ENCODE measurements around the gene CAMKMT. TPM values are rescaled to one million over a fixed set of nuclear protein-coding genes. Genes with fewer than 3 reads are reported as not detected.

Gene CAMKMT
- total and polyA plus RNA-seq, 2 experiments from 2014 or later: 26.5 to 29.5 TPM

DNA sequence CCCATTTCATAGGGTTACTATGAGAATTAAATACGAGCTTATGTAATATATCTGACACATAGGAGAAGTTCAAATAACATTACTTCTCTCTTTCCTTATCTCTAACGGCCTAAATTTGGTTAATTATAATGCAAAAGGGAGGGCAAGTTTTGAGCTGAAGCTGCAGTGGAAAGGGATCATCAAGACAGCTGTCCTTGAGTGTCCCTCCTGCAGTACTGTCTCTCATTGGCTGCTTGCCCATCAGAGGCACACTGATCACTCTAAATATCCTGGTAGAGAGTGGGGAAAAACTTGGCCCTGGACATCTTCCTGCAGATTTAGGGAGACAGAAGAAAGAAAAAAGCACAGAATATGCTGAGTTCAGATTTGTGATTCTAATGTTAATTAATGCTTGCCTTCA lies 186.0 kb downstream of the CAMKMT start:
- Histone ChIP-seq H3K27ac (ENCODE audit: low read depth) (no peak overlapping the region), H4K20me1 (replicated peaks; ENCODE audit: insufficient read depth) (no peaks in the 10 kb centered on the region), H3K36me3 (ENCODE audit: insufficient read depth) (no peaks in the 10 kb centered on the region), H3K27me3 (ENCODE audit: insufficient read depth) (no peaks in the 10 kb centered on the region), H3K79me2 (replicated peaks; ENCODE audit: insufficient read depth) (no peaks in the 10 kb centered on the region), H3K4me2 (peak overlapping the region; percentile 53), H3K4me3 (no peak overlapping the region), H3K4me1 (ENCODE audit: insufficient read depth) (peaks cover 64% of the 10 kb centered on the region), H2AFZ (no peak overlapping the region), H3K9me2 (ENCODE audit: insufficient read depth) (no peaks in the 10 kb centered on the region), H3F3A (replicated peaks; ENCODE audit: low read depth) (0 out of 2 replicates have a peak, but pooled peaks cover 2% of the 10 kb centered on the region)
- H3K9me3 Mint-ChIP-seq: no peaks in the 10 kb centered on the region
- TF ChIP-seq, protein P1, sequence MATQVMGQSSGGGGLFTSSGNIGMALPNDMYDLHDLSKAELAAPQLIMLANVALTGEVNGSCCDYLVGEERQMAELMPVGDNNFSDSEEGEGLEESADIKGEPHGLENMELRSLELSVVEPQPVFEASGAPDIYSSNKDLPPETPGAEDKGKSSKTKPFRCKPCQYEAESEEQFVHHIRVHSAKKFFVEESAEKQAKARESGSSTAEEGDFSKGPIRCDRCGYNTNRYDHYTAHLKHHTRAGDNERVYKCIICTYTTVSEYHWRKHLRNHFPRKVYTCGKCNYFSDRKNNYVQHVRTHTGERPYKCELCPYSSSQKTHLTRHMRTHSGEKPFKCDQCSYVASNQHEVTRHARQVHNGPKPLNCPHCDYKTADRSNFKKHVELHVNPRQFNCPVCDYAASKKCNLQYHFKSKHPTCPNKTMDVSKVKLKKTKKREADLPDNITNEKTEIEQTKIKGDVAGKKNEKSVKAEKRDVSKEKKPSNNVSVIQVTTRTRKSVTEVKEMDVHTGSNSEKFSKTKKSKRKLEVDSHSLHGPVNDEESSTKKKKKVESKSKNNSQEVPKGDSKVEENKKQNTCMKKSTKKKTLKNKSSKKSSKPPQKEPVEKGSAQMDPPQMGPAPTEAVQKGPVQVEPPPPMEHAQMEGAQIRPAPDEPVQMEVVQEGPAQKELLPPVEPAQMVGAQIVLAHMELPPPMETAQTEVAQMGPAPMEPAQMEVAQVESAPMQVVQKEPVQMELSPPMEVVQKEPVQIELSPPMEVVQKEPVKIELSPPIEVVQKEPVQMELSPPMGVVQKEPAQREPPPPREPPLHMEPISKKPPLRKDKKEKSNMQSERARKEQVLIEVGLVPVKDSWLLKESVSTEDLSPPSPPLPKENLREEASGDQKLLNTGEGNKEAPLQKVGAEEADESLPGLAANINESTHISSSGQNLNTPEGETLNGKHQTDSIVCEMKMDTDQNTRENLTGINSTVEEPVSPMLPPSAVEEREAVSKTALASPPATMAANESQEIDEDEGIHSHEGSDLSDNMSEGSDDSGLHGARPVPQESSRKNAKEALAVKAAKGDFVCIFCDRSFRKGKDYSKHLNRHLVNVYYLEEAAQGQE (IDR thresholded peaks at IDR 0.05; ENCODE audit: unreplicated experiment): no peak
- TF ChIP-seq EZH2 (IDR thresholded peaks at IDR 0.05; ENCODE audit: low read depth, unreplicated experiment) (no peak), ZNF114 (CRISPR knock-in tag; IDR thresholded peaks at IDR 0.05) (no peak), NANOG (IDR thresholded peaks at IDR 0.05; ENCODE audit: borderline replicate concordance) (no peak), CREB1 (CRISPR knock-in tag; IDR thresholded peaks at IDR 0.05; ENCODE audit: low read depth) (no peak), POLR2AphosphoS5 (IDR thresholded peaks at IDR 0.05; ENCODE audit: low read depth) (no peak), EZH2phosphoT487 (IDR thresholded peaks at IDR 0.05; ENCODE audit: unreplicated experiment) (no peak)
- TF ChIP-seq, protein P2, sequence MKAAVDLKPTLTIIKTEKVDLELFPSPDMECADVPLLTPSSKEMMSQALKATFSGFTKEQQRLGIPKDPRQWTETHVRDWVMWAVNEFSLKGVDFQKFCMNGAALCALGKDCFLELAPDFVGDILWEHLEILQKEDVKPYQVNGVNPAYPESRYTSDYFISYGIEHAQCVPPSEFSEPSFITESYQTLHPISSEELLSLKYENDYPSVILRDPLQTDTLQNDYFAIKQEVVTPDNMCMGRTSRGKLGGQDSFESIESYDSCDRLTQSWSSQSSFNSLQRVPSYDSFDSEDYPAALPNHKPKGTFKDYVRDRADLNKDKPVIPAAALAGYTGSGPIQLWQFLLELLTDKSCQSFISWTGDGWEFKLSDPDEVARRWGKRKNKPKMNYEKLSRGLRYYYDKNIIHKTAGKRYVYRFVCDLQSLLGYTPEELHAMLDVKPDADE (IDR thresholded peaks at IDR 0.05): no peak
- no peak for ATAC-seq
- peak overlapping the region; percentile 40 for H3K27ac Mint-ChIP-seq
- no peak overlapping the region for H3K4me3 Mint-ChIP-seq
- H3K27me3 Mint-ChIP-seq (ENCODE audit: insufficient read depth, low read depth, poor library complexity): peaks cover 5% of the 10 kb centered on the region
- no peak for DNase-seq (ENCODE audit: low spot score)
- H3K4me1 Mint-ChIP-seq: peaks cover 53% of the 10 kb centered on the region
- H3K36me3 Mint-ChIP-seq (ENCODE audit: low read depth): no peaks in the 10 kb centered on the region

DNA sequence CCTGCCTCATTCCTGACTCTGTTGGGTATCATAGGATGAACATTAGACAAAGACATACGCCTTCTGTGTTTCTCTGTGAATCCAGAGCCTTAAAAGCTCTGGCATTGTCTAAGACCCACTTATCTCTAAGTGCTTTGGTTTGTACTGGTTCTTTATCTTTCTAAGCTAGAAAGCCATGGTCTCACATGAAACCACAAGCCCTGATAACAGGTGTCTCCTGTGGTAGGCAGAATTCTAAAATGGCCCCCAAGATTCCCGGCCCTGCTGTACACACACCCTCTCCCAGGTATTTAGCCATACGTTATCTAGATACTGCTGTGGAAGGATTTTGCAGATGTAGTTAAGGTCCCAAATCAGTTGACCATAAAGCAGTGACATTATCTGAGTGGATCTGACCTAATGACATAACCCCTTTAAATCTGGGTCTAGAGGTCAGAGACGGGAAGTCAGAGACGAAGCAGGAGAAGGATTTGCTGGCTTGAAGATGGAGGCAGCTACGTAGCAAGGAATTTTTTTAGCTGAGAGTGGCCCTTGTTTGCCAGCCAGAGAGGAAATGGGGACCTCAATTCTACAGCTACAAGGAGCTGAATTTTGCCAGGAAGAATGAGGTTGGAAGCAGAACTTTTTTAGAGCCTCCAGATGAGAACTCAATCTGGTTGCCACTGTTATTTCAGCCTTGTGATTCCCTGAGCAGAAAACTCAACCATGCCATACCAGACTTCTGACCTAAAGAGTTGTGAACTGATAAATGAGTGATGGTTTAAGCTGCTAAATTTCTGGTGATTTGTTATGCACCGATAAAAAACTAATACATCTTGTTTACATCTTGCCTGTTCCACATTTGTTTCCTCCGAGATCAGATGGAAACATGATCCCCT lies 186.7 kb downstream of the CAMKMT start:
- no peaks in the 10 kb centered on the region for H3K27me3 ChIP-seq (ENCODE audit: insufficient read depth)
- no peak for DNase-seq (ENCODE audit: low spot score)
- H4K20me1 ChIP-seq (replicated peaks; ENCODE audit: insufficient read depth): no peaks in the 10 kb centered on the region
- H3K27ac ChIP-seq (ENCODE audit: low read depth): no peak overlapping the region; the same call in 1 of the 2 replicates
- H3K9me2 ChIP-seq (ENCODE audit: insufficient read depth): no peaks in the 10 kb centered on the region
- no peak overlapping the region for H2AFZ ChIP-seq
- ATAC-seq: no peak
- Mint-ChIP-seq H3K27ac (peak overlapping the region; percentile 19), H3K36me3 (ENCODE audit: low read depth) (no peaks in the 10 kb centered on the region), H3K4me3 (no peak overlapping the region), H3K9me3 (no peaks in the 10 kb centered on the region), H3K4me1 (peaks cover 52% of the 10 kb centered on the region), H3K27me3 (ENCODE audit: insufficient read depth, low read depth, poor library complexity) (peaks cover 5% of the 10 kb centered on the region)
- no peaks in the 10 kb centered on the region for H3K36me3 ChIP-seq (ENCODE audit: insufficient read depth)
- no peaks in the 10 kb centered on the region for H3K79me2 ChIP-seq (replicated peaks; ENCODE audit: insufficient read depth)
- peak overlapping the region; percentile 53 for H3K4me2 ChIP-seq
- no peaks in the 10 kb centered on the region for H3F3A ChIP-seq (replicated peaks; ENCODE audit: low read depth)
- H3K4me3 ChIP-seq: no peak overlapping the region
- peaks cover 57% of the 10 kb centered on the region for H3K4me1 ChIP-seq (ENCODE audit: insufficient read depth)
- no peak for TF ChIP-seq ZNF331 (CRISPR knock-in tag; IDR thresholded peaks at IDR 0.05; ENCODE audit: low read depth)
- TF ChIP-seq, protein P3, sequence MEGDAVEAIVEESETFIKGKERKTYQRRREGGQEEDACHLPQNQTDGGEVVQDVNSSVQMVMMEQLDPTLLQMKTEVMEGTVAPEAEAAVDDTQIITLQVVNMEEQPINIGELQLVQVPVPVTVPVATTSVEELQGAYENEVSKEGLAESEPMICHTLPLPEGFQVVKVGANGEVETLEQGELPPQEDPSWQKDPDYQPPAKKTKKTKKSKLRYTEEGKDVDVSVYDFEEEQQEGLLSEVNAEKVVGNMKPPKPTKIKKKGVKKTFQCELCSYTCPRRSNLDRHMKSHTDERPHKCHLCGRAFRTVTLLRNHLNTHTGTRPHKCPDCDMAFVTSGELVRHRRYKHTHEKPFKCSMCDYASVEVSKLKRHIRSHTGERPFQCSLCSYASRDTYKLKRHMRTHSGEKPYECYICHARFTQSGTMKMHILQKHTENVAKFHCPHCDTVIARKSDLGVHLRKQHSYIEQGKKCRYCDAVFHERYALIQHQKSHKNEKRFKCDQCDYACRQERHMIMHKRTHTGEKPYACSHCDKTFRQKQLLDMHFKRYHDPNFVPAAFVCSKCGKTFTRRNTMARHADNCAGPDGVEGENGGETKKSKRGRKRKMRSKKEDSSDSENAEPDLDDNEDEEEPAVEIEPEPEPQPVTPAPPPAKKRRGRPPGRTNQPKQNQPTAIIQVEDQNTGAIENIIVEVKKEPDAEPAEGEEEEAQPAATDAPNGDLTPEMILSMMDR (conservative IDR thresholded peaks at IDR 0.05; ENCODE audit: low read depth in 2 of 2): no peak
- no peak for TF ChIP-seq NANOG (IDR thresholded peaks at IDR 0.05; ENCODE audit: borderline replicate concordance)
- TF ChIP-seq, protein P1 (IDR thresholded peaks at IDR 0.05; ENCODE audit: unreplicated experiment): no peak
- no peak for TF ChIP-seq CREB1 (CRISPR knock-in tag; IDR thresholded peaks at IDR 0.05; ENCODE audit: low read depth)
- TF ChIP-seq, protein P2 (IDR thresholded peaks at IDR 0.05): no peak
- no peak for TF ChIP-seq STAT1 (IDR thresholded peaks at IDR 0.05; ENCODE audit: unreplicated experiment)
- no peak for TF ChIP-seq ZNF114 (CRISPR knock-in tag; IDR thresholded peaks at IDR 0.05)

All from GM23338 (cell line).